Measurements from ENCODE around the gene DDTL.
"Not testable (repeated sequence)": the region's sequence is repeated elsewhere in the genome, so short reads cannot be mapped to it uniquely, and the experiment has no call there.

DDTL gene

DNA sequence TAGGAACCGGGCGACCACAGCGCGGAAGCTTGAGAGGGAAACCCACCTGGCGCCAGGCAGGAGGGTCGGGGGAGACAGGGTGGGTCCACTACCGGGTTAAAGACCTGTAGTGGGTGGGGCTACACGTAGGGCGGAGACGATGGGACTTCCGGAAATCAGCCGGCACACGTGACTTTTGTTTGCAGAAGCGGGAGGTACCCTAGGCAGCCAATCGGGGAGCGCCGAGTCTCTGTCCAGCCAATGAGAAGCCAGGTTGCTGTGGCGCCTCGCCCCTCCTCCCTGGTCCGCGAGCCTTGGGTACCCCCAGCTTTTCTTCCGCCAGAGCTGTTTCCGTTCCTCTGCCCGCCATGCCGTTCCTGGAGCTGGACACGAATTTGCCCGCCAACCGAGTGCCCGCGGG lies at the start of gene DDTL:
Gene DDTL (plus strand): TSS at position 321 of the 400 bp plus-strand sequence. CDS start 27 bp downstream, at position 348.
- H3K4me3 ChIP-seq (ENCODE audit: low read depth, low read length, poor library complexity, severe bottlenecking); H4K20me1 ChIP-seq (ENCODE audit: insufficient read depth, low read length); H3K4me1 ChIP-seq (ENCODE audit: insufficient read depth, low read length, severe bottlenecking); H3K27ac ChIP-seq (ENCODE audit: low read depth, low read length, poor library complexity, severe bottlenecking); H3K9me3 ChIP-seq (ENCODE audit: low read length); H3K27me3 ChIP-seq (ENCODE audit: insufficient read depth, low read length); H3K9me2 ChIP-seq (ENCODE audit: low read depth, low read length); H3F3A ChIP-seq (ENCODE audit: insufficient read depth, low read length); H3K4me2 ChIP-seq (ENCODE audit: low read length); H2AFZ ChIP-seq (ENCODE audit: low read length); H3K79me2 ChIP-seq (ENCODE audit: insufficient read depth, low read length); H3K9ac ChIP-seq (ENCODE audit: low read length): not testable (repeated sequence)
- H3K36me3 ChIP-seq (ENCODE audit: insufficient read depth, low read length): peaks cover 26% of the 10 kb centered on the region

DNA sequence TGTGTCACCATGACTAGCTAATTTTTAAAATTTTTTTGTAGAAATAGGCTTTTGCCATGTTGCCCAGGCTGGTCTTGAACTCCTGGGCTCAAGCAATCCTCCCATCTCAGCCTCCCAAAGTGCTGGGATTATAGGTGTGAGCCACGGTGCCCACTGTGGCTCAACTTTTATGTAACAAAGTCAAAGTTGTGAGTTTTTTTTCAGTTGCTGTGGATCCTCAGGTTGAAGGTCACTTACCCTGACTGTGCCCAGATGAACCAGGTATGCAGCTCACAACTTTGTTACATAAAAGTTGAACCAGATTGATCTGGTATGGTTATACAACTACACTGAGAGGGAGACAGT lies 46.4 kb upstream of the DDTL start:
- peaks cover 61% of the 10 kb centered on the region for H3K36me3 ChIP-seq (ENCODE audit: insufficient read depth, low read length)
- not testable (repeated sequence) for H3K27ac ChIP-seq (ENCODE audit: low read depth, low read length, poor library complexity, severe bottlenecking); H3F3A ChIP-seq (ENCODE audit: insufficient read depth, low read length); H3K9ac ChIP-seq (ENCODE audit: low read length); H4K20me1 ChIP-seq (ENCODE audit: insufficient read depth, low read length); H2AFZ ChIP-seq (ENCODE audit: low read length); H3K27me3 ChIP-seq (ENCODE audit: insufficient read depth, low read length); H3K9me2 ChIP-seq (ENCODE audit: low read depth, low read length); H3K4me2 ChIP-seq (ENCODE audit: low read length); H3K4me1 ChIP-seq (ENCODE audit: insufficient read depth, low read length, severe bottlenecking); H3K9me3 ChIP-seq (ENCODE audit: low read length); H3K4me3 ChIP-seq (ENCODE audit: low read depth, low read length, poor library complexity, severe bottlenecking); H3K79me2 ChIP-seq (ENCODE audit: insufficient read depth, low read length)

DNA sequence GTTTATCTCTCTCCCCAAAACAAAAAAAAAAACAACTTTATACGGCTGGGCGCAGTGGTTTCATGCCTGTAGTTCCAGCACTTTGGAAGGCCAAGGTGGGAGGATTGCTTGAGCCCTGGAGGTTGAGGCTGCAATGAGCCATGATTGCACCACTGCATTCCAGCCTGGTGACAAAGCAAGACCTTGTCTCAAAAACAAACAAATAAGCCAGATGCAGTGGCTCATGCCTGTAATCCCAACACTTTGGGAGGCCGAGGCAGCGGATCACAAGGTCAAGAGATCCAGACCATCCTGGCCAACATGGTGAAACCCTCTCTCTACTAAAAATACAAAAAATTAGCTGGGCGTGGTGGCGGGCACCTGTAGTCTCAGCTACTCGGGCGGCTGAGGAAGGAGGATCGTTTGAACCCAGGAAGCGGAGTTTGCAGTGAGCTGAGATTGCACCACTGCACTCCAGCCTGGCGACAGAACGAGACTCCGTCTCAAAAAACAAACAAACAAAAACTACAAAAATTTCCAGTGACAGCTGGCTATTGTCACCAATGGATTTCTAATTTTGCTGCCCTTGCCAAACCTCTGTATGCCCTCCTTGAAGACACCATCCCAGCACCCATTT lies 45.0 kb upstream of the DDTL start:
- H3K27me3 ChIP-seq (ENCODE audit: insufficient read depth, low read length); H3K4me3 ChIP-seq (ENCODE audit: low read depth, low read length, poor library complexity, severe bottlenecking); H3K9me2 ChIP-seq (ENCODE audit: low read depth, low read length); H3K4me2 ChIP-seq (ENCODE audit: low read length); H4K20me1 ChIP-seq (ENCODE audit: insufficient read depth, low read length); H3K27ac ChIP-seq (ENCODE audit: low read depth, low read length, poor library complexity, severe bottlenecking); H3K9ac ChIP-seq (ENCODE audit: low read length); H3K4me1 ChIP-seq (ENCODE audit: insufficient read depth, low read length, severe bottlenecking); H2AFZ ChIP-seq (ENCODE audit: low read length); H3K79me2 ChIP-seq (ENCODE audit: insufficient read depth, low read length); H3F3A ChIP-seq (ENCODE audit: insufficient read depth, low read length): not testable (repeated sequence)
- peaks cover 75% of the 10 kb centered on the region for H3K36me3 ChIP-seq (ENCODE audit: insufficient read depth, low read length)
- H3K9me3 ChIP-seq (ENCODE audit: low read length): peaks cover 11% of the 10 kb centered on the region

DNA sequence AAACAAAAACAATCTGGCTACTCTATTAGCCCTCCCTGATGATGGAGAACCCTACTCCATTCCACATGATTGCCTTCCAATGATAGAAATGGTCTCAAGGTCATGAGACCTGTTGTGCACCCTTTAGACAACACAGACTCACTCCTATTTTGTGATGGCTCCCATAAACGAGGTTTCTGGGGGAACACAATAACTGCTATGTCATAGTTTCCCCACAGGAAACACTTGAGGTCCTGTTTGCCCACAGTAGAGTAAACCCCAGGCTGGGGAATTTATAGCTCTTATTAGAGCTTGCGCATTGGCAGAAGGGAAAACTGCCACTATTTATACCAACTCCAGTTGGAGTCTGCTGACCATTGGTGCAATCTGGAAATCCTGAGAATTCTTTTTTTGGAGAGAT lies 43.8 kb upstream of the DDTL start:
- Histone ChIP-seq H2AFZ (ENCODE audit: low read length) (no peak overlapping the region), H3K9me3 (ENCODE audit: low read length) (peaks cover 13% of the 10 kb centered on the region), H3K27me3 (ENCODE audit: insufficient read depth, low read length) (no peaks in the 10 kb centered on the region), H3K36me3 (ENCODE audit: insufficient read depth, low read length) (peaks cover 83% of the 10 kb centered on the region), H3K4me3 (ENCODE audit: low read depth, low read length, poor library complexity, severe bottlenecking) (no peak overlapping the region), H3K27ac (ENCODE audit: low read depth, low read length, poor library complexity, severe bottlenecking) (no peak overlapping the region), H3K9ac (ENCODE audit: low read length) (no peak overlapping the region), H3K9me2 (ENCODE audit: low read depth, low read length) (no peaks in the 10 kb centered on the region), H4K20me1 (ENCODE audit: insufficient read depth, low read length) (no peaks in the 10 kb centered on the region), H3K4me2 (ENCODE audit: low read length) (no peak overlapping the region), H3K4me1 (ENCODE audit: insufficient read depth, low read length, severe bottlenecking) (no peaks in the 10 kb centered on the region), H3K79me2 (ENCODE audit: insufficient read depth, low read length) (no peaks in the 10 kb centered on the region), H3F3A (ENCODE audit: insufficient read depth, low read length) (no peaks in the 10 kb centered on the region)
- TF ChIP-seq, protein P1, sequence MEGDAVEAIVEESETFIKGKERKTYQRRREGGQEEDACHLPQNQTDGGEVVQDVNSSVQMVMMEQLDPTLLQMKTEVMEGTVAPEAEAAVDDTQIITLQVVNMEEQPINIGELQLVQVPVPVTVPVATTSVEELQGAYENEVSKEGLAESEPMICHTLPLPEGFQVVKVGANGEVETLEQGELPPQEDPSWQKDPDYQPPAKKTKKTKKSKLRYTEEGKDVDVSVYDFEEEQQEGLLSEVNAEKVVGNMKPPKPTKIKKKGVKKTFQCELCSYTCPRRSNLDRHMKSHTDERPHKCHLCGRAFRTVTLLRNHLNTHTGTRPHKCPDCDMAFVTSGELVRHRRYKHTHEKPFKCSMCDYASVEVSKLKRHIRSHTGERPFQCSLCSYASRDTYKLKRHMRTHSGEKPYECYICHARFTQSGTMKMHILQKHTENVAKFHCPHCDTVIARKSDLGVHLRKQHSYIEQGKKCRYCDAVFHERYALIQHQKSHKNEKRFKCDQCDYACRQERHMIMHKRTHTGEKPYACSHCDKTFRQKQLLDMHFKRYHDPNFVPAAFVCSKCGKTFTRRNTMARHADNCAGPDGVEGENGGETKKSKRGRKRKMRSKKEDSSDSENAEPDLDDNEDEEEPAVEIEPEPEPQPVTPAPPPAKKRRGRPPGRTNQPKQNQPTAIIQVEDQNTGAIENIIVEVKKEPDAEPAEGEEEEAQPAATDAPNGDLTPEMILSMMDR (IDR thresholded peaks at IDR 0.05; ENCODE audit: low read length): no peak
- TF ChIP-seq EZH2 (IDR thresholded peaks at IDR 0.05; ENCODE audit: borderline replicate concordance, low read length): no peak

Data from OCI-LY1 (cell line).